HEK293 (cell line): ENCODE measurements around the gene DCC.

Source experiments
- CTCF ChIA-PET: fragments of 350-600 bp; formaldehyde crosslinking; extraction: SDS; loops from one replicate; lab custom pipeline; 2021; ENCODE audit warnings: antibody characterized with exemption; lab: Yijun Ruan, JAX
- POLR2A ChIA-PET: fragments of 300-600 bp; formaldehyde crosslinking; extraction: SDS; loops from one replicate; lab custom pipeline; 2020; ENCODE audit warnings: antibody characterized with exemption, inconsistent platforms; lab: Yijun Ruan, JAX
- H3K27ac ChIP-seq: fragments of 200-500 bp; sonication (Bioruptor generic); 2 replicates; pipeline ENCODE4 v1.5.1; 2014; ENCODE audit warnings: low read depth, low read length, control low read depth, inconsistent platforms; ENCODE audit errors: extremely low read depth
- H3K36me3 ChIP-seq, 2 experiments: fragments of 200-500 bp in 1 of 2; sonication (Bioruptor generic) in 1 of 2; 1 replicate in 1 of 2; 2 replicates in 1 of 2; pipeline ENCODE4 v1.5.1; 2014 to 2017; ENCODE audit warnings: inconsistent platforms in 2 of 2, low read length in 2 of 2; ENCODE audit not compliant: control insufficient read depth in 2 of 2, insufficient read depth in 1 of 2
- H3K4me1 ChIP-seq: fragments of 200-500 bp; sonication (Bioruptor generic); 2 replicates; pipeline ENCODE4 v1.5.1; 2014; ENCODE audit warnings: mild to moderate bottlenecking, low read length, inconsistent platforms; ENCODE audit not compliant: control insufficient read depth, insufficient read depth
- H3K4me3 ChIP-seq: 2 replicates; pipeline ENCODE4 v1.5.1; 2011; ENCODE audit warnings: low read depth, mild to moderate bottlenecking, control low read depth, low read length, moderate library complexity
- H3K9me3 ChIP-seq: fragments of 200-500 bp; sonication (Bioruptor generic); 2 replicates; pipeline ENCODE4 v1.5.1; 2014; ENCODE audit warnings: low read depth, low read length, inconsistent platforms; ENCODE audit not compliant: control insufficient read depth, insufficient read depth
- BCL6B ChIP-seq: fragments of 450-650 bp; formaldehyde crosslinking; IDR thresholded peaks from 2 replicates; pipeline ENCODE4 v1.5.1; 2017; ENCODE audit warnings: missing biosample characterization, missing genetic modification characterization
- CTCF ChIP-seq: fragments of 450-650 bp; formaldehyde crosslinking; IDR thresholded peaks from 2 replicates; pipeline ENCODE4 v1.5.1; 2016; ENCODE audit warnings: missing biosample characterization, missing genetic modification characterization
- ELK4 ChIP-seq: IDR thresholded peaks from 2 replicates; pipeline ENCODE4 v1.6.1; 2011; ENCODE audit warnings: mild to moderate bottlenecking, low read depth, low read length, borderline replicate concordance
- HOXA7 ChIP-seq: sonication (generic); formaldehyde crosslinking; IDR thresholded peaks from 2 replicates; pipeline ENCODE4 v1.8.1; 2022; ENCODE audit warnings: missing genetic modification reagents, borderline replicate concordance
- KLF9 ChIP-seq: fragments of 450-650 bp; formaldehyde crosslinking; IDR thresholded peaks from 2 replicates; pipeline ENCODE4 v1.5.1; 2016; ENCODE audit warnings: missing biosample characterization, missing genetic modification characterization, low read depth
- REPIN1 ChIP-seq: fragments of 450-650 bp; formaldehyde crosslinking; IDR thresholded peaks from 2 replicates; pipeline ENCODE4 v1.5.1; 2017; ENCODE audit warnings: missing biosample characterization, missing genetic modification characterization, low read depth
- ZBTB11 ChIP-seq: fragments of 450-650 bp; formaldehyde crosslinking; conservative IDR thresholded peaks from 2 replicates; pipeline ENCODE4 v1.5.1; 2016; ENCODE audit warnings: low read depth, missing biosample characterization, missing genetic modification characterization
- ZBTB7A ChIP-seq: fragments of 450-650 bp; formaldehyde crosslinking; IDR thresholded peaks from 2 replicates; pipeline ENCODE4 v1.5.1; 2016; ENCODE audit warnings: low read depth, missing biosample characterization, missing genetic modification characterization
- ZNF140 ChIP-seq: fragments of 450-650 bp; formaldehyde crosslinking; IDR thresholded peaks from 2 replicates; pipeline ENCODE4 v1.5.1; 2016; ENCODE audit warnings: missing biosample characterization, missing genetic modification characterization
- ZNF404 ChIP-seq: fragments of 450-650 bp; formaldehyde crosslinking; IDR thresholded peaks from 2 replicates; pipeline ENCODE4 v1.5.1; 2017; ENCODE audit warnings: missing biosample characterization, missing genetic modification characterization
- ZNF473 ChIP-seq: fragments of 450-650 bp; formaldehyde crosslinking; IDR thresholded peaks from 2 replicates; pipeline ENCODE4 v1.5.1; 2017; ENCODE audit warnings: missing biosample characterization, missing genetic modification characterization
- ZNF501 ChIP-seq: fragments of 450-650 bp; formaldehyde crosslinking; IDR thresholded peaks from 2 replicates; pipeline ENCODE4 v1.5.1; 2016; ENCODE audit warnings: missing biosample characterization, missing genetic modification characterization
- ZNF510 ChIP-seq: fragments of 450-650 bp; formaldehyde crosslinking; IDR thresholded peaks from 2 replicates; pipeline ENCODE4 v1.5.1; 2018; ENCODE audit warnings: mild to moderate bottlenecking, missing genetic modification characterization, missing biosample characterization; ENCODE audit not compliant: insufficient replicate concordance
- ZNF518A ChIP-seq: fragments of 450-650 bp; formaldehyde crosslinking; conservative IDR thresholded peaks from 2 replicates; pipeline ENCODE4 v1.5.1; 2016; ENCODE audit warnings: low read depth, missing biosample characterization, missing genetic modification characterization
- ZNF548 ChIP-seq: fragments of 450-650 bp; formaldehyde crosslinking; IDR thresholded peaks from 2 replicates; pipeline ENCODE4 v1.5.1; 2016; ENCODE audit warnings: missing biosample characterization, missing genetic modification characterization
- ZNF549 ChIP-seq: fragments of 450-650 bp; IDR thresholded peaks from 2 replicates; pipeline ENCODE4 v1.5.1; 2018; ENCODE audit warnings: missing biosample characterization, missing genetic modification characterization, mild to moderate bottlenecking, inconsistent platforms, moderate library complexity
- ZNF555 ChIP-seq: fragments of 450-650 bp; formaldehyde crosslinking; conservative IDR thresholded peaks from 2 replicates; pipeline ENCODE4 v1.5.1; 2017; ENCODE audit warnings: missing biosample characterization, mild to moderate bottlenecking, missing genetic modification characterization, inconsistent platforms
- ZNF571 ChIP-seq: fragments of 450-650 bp; formaldehyde crosslinking; IDR thresholded peaks from 2 replicates; pipeline ENCODE4 v1.5.0; 2017; ENCODE audit warnings: missing biosample characterization, missing genetic modification characterization
- ZNF639 ChIP-seq: fragments of 450-650 bp; formaldehyde crosslinking; IDR thresholded peaks from 2 replicates; pipeline ENCODE4 v1.5.1; 2016; ENCODE audit warnings: missing biosample characterization, missing genetic modification characterization
- ZNF768 ChIP-seq: fragments of 450-650 bp; formaldehyde crosslinking; IDR thresholded peaks from 2 replicates; pipeline ENCODE4 v1.5.1; 2018; ENCODE audit warnings: missing biosample characterization, mild to moderate bottlenecking, missing genetic modification characterization
- ZSCAN5A ChIP-seq: fragments of 450-650 bp; formaldehyde crosslinking; IDR thresholded peaks from 2 replicates; pipeline ENCODE4 v1.5.1; 2016; ENCODE audit warnings: missing biosample characterization, missing genetic modification characterization

Gene DCC

GRCh38 chr18:52826994-52827393 is 487.0 kb downstream of the DCC start:
- H3K36me3 ChIP-seq, result no peaks in the 10 kb centered on the region
- no peaks in the 10 kb centered on the region for H3K4me1 ChIP-seq
- TF ChIP-seq ZBTB7A (no peak), ZNF404 (tag by site-specific recombination) (no peak), ZNF140 (no peak), ZNF501 (tag by site-specific recombination) (no peak), BCL6B (tag by site-specific recombination) (no peak), ZNF518A (tag by site-specific recombination) (no peak), ZNF473 (tag by site-specific recombination) (no peak), ZNF555 (tag by site-specific recombination) (no peak), CTCF (tag by site-specific recombination) (no peak), KLF9 (tag by site-specific recombination) (no peak), HOXA7 (no peak), REPIN1 (tag by site-specific recombination) (no peak), ZNF571 (no peak), ZNF548 (tag by site-specific recombination) (no peak), ZNF549 (tag by site-specific recombination) (no peak), ZNF768 (tag by site-specific recombination) (no peak), ZNF639 (tag by site-specific recombination) (no peak)
- CTCF ChIA-PET, result no interaction called here
- H3K9me3 ChIP-seq, result no peaks in the 10 kb centered on the region
- POLR2A ChIA-PET, result no interaction called here
- H3K4me3 ChIP-seq, result no peak overlapping the region
- H3K27ac ChIP-seq, result no peak overlapping the region

GRCh38 chr18:52829320-52829719 is 489.3 kb downstream of the DCC start:
- H3K4me3 ChIP-seq, result no peak overlapping the region
- ChIA-PET POLR2A (no interaction called here), CTCF (no interaction called here)
- TF ChIP-seq ZNF510 (tag by site-specific recombination) (no peak), ZBTB11 (tag by site-specific recombination) (no peak), ELK4 (no peak), ZSCAN5A (tag by site-specific recombination) (no peak)

More at GRCh38 chr18:52829320-52829719, 489.3 kb downstream of the DCC start:
- no peak overlapping the region for H3K27ac ChIP-seq
- no peaks in the 10 kb centered on the region for H3K4me1 ChIP-seq
- H3K36me3 ChIP-seq, result no peaks in the 10 kb centered on the region
- H3K9me3 ChIP-seq, result no peaks in the 10 kb centered on the region
